GM12875 (cell line): ENCODE data around the gene PANX2.

Source experiments
- H3K4me3 ChIP-seq: one replicate; pipeline ENCODE4 v1.5.1; 2011; ENCODE audit warnings: low read depth, low read length, control low read depth
- TF ChIP-seq, protein P1 (sequence below): IDR thresholded peaks from 2 replicates; pipeline ENCODE4 v1.5.1; 2011; ENCODE audit warnings: low read depth, mild to moderate bottlenecking, control low read depth, inconsistent platforms, low read length, moderate library complexity, borderline replicate concordance; ENCODE audit not compliant: insufficient read depth

PANX2 gene, protein sequence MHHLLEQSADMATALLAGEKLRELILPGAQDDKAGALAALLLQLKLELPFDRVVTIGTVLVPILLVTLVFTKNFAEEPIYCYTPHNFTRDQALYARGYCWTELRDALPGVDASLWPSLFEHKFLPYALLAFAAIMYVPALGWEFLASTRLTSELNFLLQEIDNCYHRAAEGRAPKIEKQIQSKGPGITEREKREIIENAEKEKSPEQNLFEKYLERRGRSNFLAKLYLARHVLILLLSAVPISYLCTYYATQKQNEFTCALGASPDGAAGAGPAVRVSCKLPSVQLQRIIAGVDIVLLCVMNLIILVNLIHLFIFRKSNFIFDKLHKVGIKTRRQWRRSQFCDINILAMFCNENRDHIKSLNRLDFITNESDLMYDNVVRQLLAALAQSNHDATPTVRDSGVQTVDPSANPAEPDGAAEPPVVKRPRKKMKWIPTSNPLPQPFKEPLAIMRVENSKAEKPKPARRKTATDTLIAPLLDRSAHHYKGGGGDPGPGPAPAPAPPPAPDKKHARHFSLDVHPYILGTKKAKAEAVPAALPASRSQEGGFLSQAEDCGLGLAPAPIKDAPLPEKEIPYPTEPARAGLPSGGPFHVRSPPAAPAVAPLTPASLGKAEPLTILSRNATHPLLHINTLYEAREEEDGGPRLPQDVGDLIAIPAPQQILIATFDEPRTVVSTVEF

DNA sequence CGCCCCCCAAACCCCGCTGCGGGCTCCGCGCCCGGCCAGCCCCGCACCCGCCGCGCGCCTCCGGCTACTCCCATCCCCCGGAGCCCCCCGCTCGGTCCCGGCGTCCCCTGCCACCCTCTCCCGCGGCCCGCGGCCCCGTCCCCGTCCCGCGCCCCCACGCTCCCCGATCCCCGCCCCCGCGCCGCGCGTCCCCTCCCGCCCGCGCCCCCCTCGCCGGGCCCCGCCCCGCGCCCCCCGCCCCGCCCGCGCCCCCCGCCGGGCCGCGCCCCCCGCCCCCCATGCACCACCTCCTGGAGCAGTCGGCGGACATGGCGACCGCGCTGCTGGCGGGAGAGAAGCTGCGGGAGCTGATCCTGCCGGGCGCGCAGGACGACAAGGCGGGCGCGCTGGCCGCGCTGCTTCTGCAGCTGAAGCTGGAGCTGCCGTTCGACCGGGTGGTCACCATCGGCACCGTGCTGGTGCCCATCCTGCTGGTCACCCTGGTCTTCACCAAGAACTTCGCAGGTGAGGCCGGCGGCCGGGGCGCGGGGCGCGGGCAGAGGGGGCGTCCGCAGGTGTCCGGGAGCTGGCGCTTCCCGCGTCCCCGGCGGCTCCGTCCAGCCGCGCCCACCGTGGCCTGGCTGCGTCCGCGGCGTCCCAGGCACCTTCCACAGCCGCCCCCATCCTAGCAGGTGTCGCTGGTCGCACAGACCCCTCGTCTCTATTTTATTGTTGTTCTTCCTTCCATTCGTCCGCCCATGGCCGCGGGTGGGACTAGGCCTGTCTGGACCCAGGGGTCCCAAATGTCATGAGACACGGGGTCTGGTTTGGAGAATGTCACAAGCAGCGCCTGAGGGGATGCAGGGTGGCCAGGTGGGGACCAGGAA lies at the start of gene PANX2:
Gene PANX2 (plus strand): TSS at position 279 of the 866 bp plus-strand sequence. CDS start 0 bp downstream, at position 279.
- TF ChIP-seq, protein P1, sequence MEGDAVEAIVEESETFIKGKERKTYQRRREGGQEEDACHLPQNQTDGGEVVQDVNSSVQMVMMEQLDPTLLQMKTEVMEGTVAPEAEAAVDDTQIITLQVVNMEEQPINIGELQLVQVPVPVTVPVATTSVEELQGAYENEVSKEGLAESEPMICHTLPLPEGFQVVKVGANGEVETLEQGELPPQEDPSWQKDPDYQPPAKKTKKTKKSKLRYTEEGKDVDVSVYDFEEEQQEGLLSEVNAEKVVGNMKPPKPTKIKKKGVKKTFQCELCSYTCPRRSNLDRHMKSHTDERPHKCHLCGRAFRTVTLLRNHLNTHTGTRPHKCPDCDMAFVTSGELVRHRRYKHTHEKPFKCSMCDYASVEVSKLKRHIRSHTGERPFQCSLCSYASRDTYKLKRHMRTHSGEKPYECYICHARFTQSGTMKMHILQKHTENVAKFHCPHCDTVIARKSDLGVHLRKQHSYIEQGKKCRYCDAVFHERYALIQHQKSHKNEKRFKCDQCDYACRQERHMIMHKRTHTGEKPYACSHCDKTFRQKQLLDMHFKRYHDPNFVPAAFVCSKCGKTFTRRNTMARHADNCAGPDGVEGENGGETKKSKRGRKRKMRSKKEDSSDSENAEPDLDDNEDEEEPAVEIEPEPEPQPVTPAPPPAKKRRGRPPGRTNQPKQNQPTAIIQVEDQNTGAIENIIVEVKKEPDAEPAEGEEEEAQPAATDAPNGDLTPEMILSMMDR = no peak
- H3K4me3 ChIP-seq = no peak within 1 kb of the TSS

DNA sequence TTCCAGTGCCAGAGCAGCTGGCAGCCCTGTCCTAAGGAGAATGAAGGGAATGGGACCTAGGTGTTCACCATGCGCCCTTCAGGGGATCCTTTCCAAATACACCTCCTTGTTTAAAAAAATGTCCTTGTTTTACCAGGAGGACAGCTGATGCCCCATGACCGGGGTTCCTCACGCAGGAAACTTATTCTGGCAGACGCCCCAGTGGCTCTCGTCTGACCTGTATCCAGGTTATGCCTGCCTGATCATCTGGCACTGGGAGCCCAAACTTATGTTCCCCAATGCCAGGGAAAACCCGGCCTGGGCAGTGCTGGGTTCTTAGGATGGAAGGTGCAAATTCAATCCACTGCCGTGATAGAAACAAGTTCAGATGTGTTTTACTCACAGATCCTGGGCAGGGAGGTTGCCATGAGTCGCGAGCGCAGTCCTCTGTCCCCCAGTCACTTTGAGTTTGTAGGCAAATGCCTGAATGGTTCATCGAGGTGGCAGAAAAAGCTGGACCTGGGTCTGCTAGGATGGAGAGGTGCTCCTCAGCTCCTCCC lies 49.3 kb upstream of the PANX2 start:
- TF ChIP-seq, protein P1 = no peak
- no peak overlapping the region for H3K4me3 ChIP-seq

- no peak overlapping the region for H3K4me3 ChIP-seq
- TF ChIP-seq, protein P1 = no peak
These were observed 47.4 kb upstream of the PANX2 start for GRCh38 chr22:50123119-50123518.

GRCh38 chr22:50125029-50125428 lies 45.5 kb upstream of the PANX2 start:
- no peak overlapping the region for H3K4me3 ChIP-seq
- TF ChIP-seq, protein P1 = no peak

- no peak overlapping the region for H3K4me3 ChIP-seq
- TF ChIP-seq, protein P1 = no peak
These were observed 41.3 kb upstream of the PANX2 start for GRCh38 chr22:50129121-50129736.

- TF ChIP-seq, protein P1 = no peak
These were observed 38.6 kb upstream of the PANX2 start for GRCh38 chr22:50131894-50132293.

More at GRCh38 chr22:50131894-50132293, 38.6 kb upstream of the PANX2 start:
- H3K4me3 ChIP-seq = no peak overlapping the region
